GM18517 (cell line): Measurements from ENCODE around the gene PYGB.
"Not testable (repeated sequence)": the region's sequence is repeated elsewhere in the genome, so short reads cannot be mapped to it uniquely, and the experiment has no call there.

Experiments
- ATAC-seq: cut with Tn5 transposase; IDR thresholded peaks from one replicate; pipeline ENCODE4 v1.9.1; 2021; ENCODE audit warnings: mild to moderate bottlenecking, moderate library complexity; ENCODE audit not compliant: unreplicated experiment

Gene PYGB

GRCh38 chr20:25247518-25247955 is 348 bp upstream of the PYGB start:
- ATAC-seq = peak; percentile 32

- ATAC-seq = no peak
Observed at GRCh38 chr20:25248786-25249172, 894 bp downstream of the PYGB start.

- ATAC-seq = no peak
Observed at GRCh38 chr20:25249198-25249931, 1.5 kb downstream of the PYGB start.

- no peak for ATAC-seq
Observed at GRCh38 chr20:25250508-25250907, 2.6 kb downstream of the PYGB start.

- ATAC-seq = no peak
Observed at GRCh38 chr20:25251019-25251418, 3.1 kb downstream of the PYGB start.

GRCh38 chr20:25251558-25251957 is 3.7 kb downstream of the PYGB start:
- ATAC-seq = no peak

GRCh38 chr20:25252230-25252651 is 4.4 kb downstream of the PYGB start:
- no peak for ATAC-seq

GRCh38 chr20:25252686-25253421 is 5.0 kb downstream of the PYGB start:
- ATAC-seq = no peak

GRCh38 chr20:25253606-25254275 is 5.9 kb downstream of the PYGB start:
- no peak for ATAC-seq

GRCh38 chr20:25254571-25254970 is 6.7 kb downstream of the PYGB start:
- ATAC-seq = no peak

- ATAC-seq = no peak
Observed at GRCh38 chr20:25254986-25255680, 7.2 kb downstream of the PYGB start.

GRCh38 chr20:25256226-25256859 is 8.5 kb downstream of the PYGB start:
- no peak for ATAC-seq

- no peak for ATAC-seq
Observed at GRCh38 chr20:25257130-25257529, 9.2 kb downstream of the PYGB start.

GRCh38 chr20:25257756-25258475 is 10.0 kb downstream of the PYGB start:
- ATAC-seq = no peak

GRCh38 chr20:25258476-25258805 is 10.6 kb downstream of the PYGB start:
- no peak for ATAC-seq

- ATAC-seq = no peak
Observed at GRCh38 chr20:25258828-25259227, 10.9 kb downstream of the PYGB start.

- no peak for ATAC-seq
Observed at GRCh38 chr20:25259358-25259757, 11.5 kb downstream of the PYGB start.

GRCh38 chr20:25259788-25260254 is 11.9 kb downstream of the PYGB start:
- ATAC-seq = no peak

- ATAC-seq = not testable (repeated sequence)
Observed at GRCh38 chr20:25260770-25261437, 13.0 kb downstream of the PYGB start.
